SK-N-MC (cell line): ENCODE measurements around the gene PBOV1.

Source experiments
- EZH2 ChIP-seq: fragments of 200-600 bp; sonication (generic); IDR thresholded peaks from one replicate; pipeline ENCODE4 v1.6.1; 2017; ENCODE audit warnings: antibody characterized with exemption
- POLR2AphosphoS5 ChIP-seq: IDR thresholded peaks from 2 replicates; pipeline ENCODE4 v1.6.1; 2012; ENCODE audit warnings: mild to moderate bottlenecking, low read depth, low read length, borderline replicate concordance

DNA sequence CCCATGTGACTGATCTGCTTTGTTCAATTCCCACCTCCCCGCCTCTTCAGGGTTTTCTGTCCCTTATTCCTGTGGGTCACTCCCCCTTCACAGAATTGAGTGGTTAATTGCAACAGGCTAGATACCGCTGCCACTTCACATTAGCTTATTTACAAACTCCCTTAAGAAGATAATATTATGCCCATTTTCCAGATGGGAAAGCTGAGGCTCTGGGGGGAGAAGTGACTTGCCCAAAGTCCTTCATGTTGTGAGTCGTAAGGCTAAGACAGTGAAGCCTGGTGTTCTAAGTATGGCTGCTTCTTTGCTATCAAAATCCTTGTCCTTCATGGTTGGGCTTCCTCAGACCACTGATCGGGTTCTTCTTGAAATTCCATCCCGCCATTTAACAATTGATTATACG, 39.9 kb upstream of the PBOV1 start:
- TF ChIP-seq EZH2 (no peak), POLR2AphosphoS5 (no peak)
